B cell (primary cell): ENCODE results near the gene SMAP2. TPM values are rescaled to one million over a fixed set of nuclear protein-coding genes. Genes with fewer than 3 reads are reported as not detected.

Experiments used
- ATAC-seq: fragments of 200-7000 bp; cut with Tn5 transposase; one replicate; pipeline ENCODE4 v1.10.0; 2021; ENCODE audit warnings: low read depth, mild to moderate bottlenecking, moderate number of reproducible peaks, moderate library complexity
- CTCF ChIA-PET: fragments of 350-600 bp; sonication (Branson Sonifier 250); formaldehyde crosslinking; loops from one replicate; lab custom pipeline; 2021; ENCODE audit warnings: antibody characterized with exemption, inconsistent platforms; lab: Charles Lee
- POLR2A ChIA-PET: fragments of 350-600 bp; sonication (Branson Sonifier 250); formaldehyde crosslinking; loops from one replicate; lab custom pipeline; 2021; ENCODE audit warnings: antibody characterized with exemption; lab: Charles Lee
- DNase-seq: peaks from one replicate; pipeline ENCODE4 v3.0.0; 2013
- H2AFZ ChIP-seq: 2 replicates; pipeline ENCODE4 v1.6.1; 2012; ENCODE audit warnings: mild to moderate bottlenecking, low read depth, low read length; ENCODE audit not compliant: insufficient read depth, poor library complexity, severe bottlenecking
- H3K27ac ChIP-seq, 2 donors: 1 replicate in 1 of 2; 2 replicates in 1 of 2; pipeline ENCODE4 v1.5.1; 2012 to 2013; ENCODE audit warnings: low read length in 2 of 2, mild to moderate bottlenecking in 2 of 2, moderate library complexity in 1 of 2
- H3K27me3 ChIP-seq, 4 experiments: fragments of 200-600 bp in 1 of 4; sonication (generic) in 1 of 4; replicated peaks in 1 of 4; 1 replicate in 2 of 4; 2 replicates in 2 of 4; pipeline versions ENCODE4 v1.6.1 to v1.7.0; 2013 to 2016; ENCODE audit warnings: low read length in 3 of 4, mild to moderate bottlenecking in 2 of 4, mixed read lengths in 1 of 4, moderate library complexity in 1 of 4; ENCODE audit not compliant: insufficient read depth in 4 of 4, control insufficient read depth in 3 of 4; ENCODE audit errors: control extremely low read depth in 1 of 4
- H3K36me3 ChIP-seq, 2 experiments: replicated peaks in 1 of 2; 1 replicate in 1 of 2; 2 replicates in 1 of 2; pipeline versions ENCODE4 v1.6.1 to v1.7.1; 2013; ENCODE audit warnings: low read length in 1 of 2; ENCODE audit not compliant: insufficient read depth in 2 of 2, control insufficient read depth in 1 of 2; ENCODE audit errors: control extremely low read depth in 1 of 2, extremely low read depth in 1 of 2
- H3K4me1 ChIP-seq, 2 donors: fragments of 200-600 bp in 1 of 2; sonication (generic) in 1 of 2; 1 replicate in 1 of 2; 2 replicates in 1 of 2; pipeline versions ENCODE4 v1.5.1 to v1.6.1; 2013 to 2017; ENCODE audit warnings: low read length in 2 of 2; ENCODE audit not compliant: control insufficient read depth in 2 of 2, insufficient read depth in 2 of 2
- H3K4me2 ChIP-seq: replicated peaks from 2 replicates; pipeline ENCODE3; 2012; ENCODE audit warnings: mild to moderate bottlenecking, low read depth, low read length; ENCODE audit not compliant: poor library complexity, severe bottlenecking
- H3K4me3 ChIP-seq, 5 experiments: fragments of 200-600 bp in 1 of 5; sonication (generic) in 1 of 5; 1 replicate in 3 of 5; 2 replicates in 2 of 5; pipeline versions ENCODE4 v1.5.1 to v1.7.0; 2011 to 2016; ENCODE audit warnings: low read length in 4 of 5, mild to moderate bottlenecking in 4 of 5, low read depth in 2 of 5, control low read depth in 1 of 5, moderate library complexity in 1 of 5; ENCODE audit not compliant: insufficient read depth in 1 of 5; ENCODE audit errors: control extremely low read depth in 1 of 5, extremely low read depth in 1 of 5
- H3K79me2 ChIP-seq: fragments of 200-600 bp; sonication (generic); one replicate; pipeline ENCODE4 v1.6.0; 2016; ENCODE audit warnings: low read length; ENCODE audit not compliant: control insufficient read depth, insufficient read depth
- H3K9ac ChIP-seq: fragments of 200-600 bp; sonication (generic); 2 replicates; pipeline ENCODE4 v1.6.1; 2017; ENCODE audit warnings: mild to moderate bottlenecking, low read length, moderate library complexity
- H3K9me3 ChIP-seq, 3 donors: one replicate each; pipeline versions ENCODE4 v1.6.1 to v1.7.1; 2013; ENCODE audit warnings: low read length in 2 of 3; ENCODE audit not compliant: control insufficient read depth in 2 of 3, insufficient read depth in 1 of 3; ENCODE audit errors: control extremely low read depth in 1 of 3
- H4K20me1 ChIP-seq: 2 replicates; pipeline ENCODE4 v1.6.0; 2012; ENCODE audit warnings: mild to moderate bottlenecking, low read length; ENCODE audit not compliant: insufficient read depth, control insufficient read depth, poor library complexity, severe bottlenecking
- H3K27ac Mint-ChIP-seq: one replicate; pipeline ENCODE4 v1.8.0; 2021; ENCODE audit warnings: mixed read lengths
- H3K27me3 Mint-ChIP-seq: one replicate; pipeline ENCODE4 v1.8.0; 2021; ENCODE audit warnings: mixed read lengths
- H3K4me1 Mint-ChIP-seq: one replicate; pipeline ENCODE4 v1.8.0; 2021; ENCODE audit warnings: mixed read lengths
- H3K4me3 Mint-ChIP-seq: one replicate; pipeline ENCODE4 v1.8.0; 2021; ENCODE audit warnings: mixed read lengths
- H3K9me3 Mint-ChIP-seq: one replicate; pipeline ENCODE4 v1.8.0; 2022; ENCODE audit warnings: mixed read lengths; ENCODE audit not compliant: insufficient read depth
- EZH2 ChIP-seq: IDR thresholded peaks from 2 replicates; pipeline ENCODE4 v1.6.1; 2012; ENCODE audit warnings: borderline replicate concordance, low read depth, mild to moderate bottlenecking, moderate library complexity, low read length; ENCODE audit not compliant: insufficient read depth, poor library complexity, severe bottlenecking
- WGBS: methylation state at CpG from one replicate; pipeline ENCODE4 v1.1.5; 2013; ENCODE audit warnings: missing lambda C conversion rate; ENCODE audit not compliant: insufficient coverage; 5-methylcytosine and 5-hydroxymethylcytosine counted together
- intact Hi-C: fragments of 100-400 bp; cut with micrococcal nuclease; formaldehyde crosslinking; loops from one replicate; pipeline ENCODE4 v1.10.0; 2022
- polyA plus RNA-seq: library from polyadenylated mRNA; depleted of rRNA; stranded (reverse); fragments of >200 nt; gene quantifications from 2 replicates; pipeline ENCODE4 v1.2.3, GENCODE V29; 2012
- total RNA-seq, 2 donors: library from RNA; stranded (reverse); fragments of 120-200 nt in 1 of 2; gene quantifications; 1 replicate in 1 of 2; 2 replicates in 1 of 2; pipeline versions ENCODE4 v1.2.3 to v1.2.4, GENCODE V29; 2013 to 2022
- TF ChIP-seq, protein P1 (sequence below): fragments of 200-600 bp; IDR thresholded peaks from one replicate; pipeline ENCODE4 v1.8.0; 2022; ENCODE audit warnings: antibody characterized with exemption, mild to moderate bottlenecking

SMAP2 gene
- total and polyA plus RNA-seq, 2 donors (not counting 1 experiment from before 2014, with no cell fraction given), result 275 to 305 TPM

- Histone ChIP-seq H2AFZ (no peak overlapping the region), H3K36me3 (peaks cover 0 to 18% of the 10 kb centered on the region in 2 experiments), H3K27me3 (no peaks in the 10 kb centered on the region), H4K20me1 (no peaks in the 10 kb centered on the region), H3K79me2 (peaks cover 100% of the 10 kb centered on the region), H3K4me3 (peak overlapping the region in 1 of 5 experiments; percentile 27), H3K4me2 (peak overlapping the region; percentile 64), H3K27ac (peak overlapping the region; percentile 99 to 100), H3K4me1 (peaks cover 96 to 99% of the 10 kb centered on the region in 2 donors), H3K9me3 (no peaks in the 10 kb centered on the region), H3K9ac (peak overlapping the region; percentile 18)
- ATAC-seq (no peak), DNase-seq (no peak)
- Mint-ChIP-seq H3K4me1 (peaks cover 90% of the 10 kb centered on the region), H3K27me3 (no peaks in the 10 kb centered on the region), H3K4me3 (peak overlapping the region; percentile 57), H3K9me3 (no peaks in the 10 kb centered on the region), H3K27ac (peak overlapping the region; percentile 78)
- CTCF ChIA-PET, result interaction anchor here (0.7 to 6.9 kb wide), 5 partner anchors 8 to 58 kb away, joined by 3 to 63 read pairs (median 3); no protein-coding TSS in a partner anchor
- POLR2A ChIA-PET, result interaction anchor here (0.7 to 1.0 kb wide), 3 partner anchors 9 to 14 kb away, joined by 3 to 4 read pairs (median 3); no protein-coding TSS in a partner anchor
- TF ChIP-seq, protein P1, sequence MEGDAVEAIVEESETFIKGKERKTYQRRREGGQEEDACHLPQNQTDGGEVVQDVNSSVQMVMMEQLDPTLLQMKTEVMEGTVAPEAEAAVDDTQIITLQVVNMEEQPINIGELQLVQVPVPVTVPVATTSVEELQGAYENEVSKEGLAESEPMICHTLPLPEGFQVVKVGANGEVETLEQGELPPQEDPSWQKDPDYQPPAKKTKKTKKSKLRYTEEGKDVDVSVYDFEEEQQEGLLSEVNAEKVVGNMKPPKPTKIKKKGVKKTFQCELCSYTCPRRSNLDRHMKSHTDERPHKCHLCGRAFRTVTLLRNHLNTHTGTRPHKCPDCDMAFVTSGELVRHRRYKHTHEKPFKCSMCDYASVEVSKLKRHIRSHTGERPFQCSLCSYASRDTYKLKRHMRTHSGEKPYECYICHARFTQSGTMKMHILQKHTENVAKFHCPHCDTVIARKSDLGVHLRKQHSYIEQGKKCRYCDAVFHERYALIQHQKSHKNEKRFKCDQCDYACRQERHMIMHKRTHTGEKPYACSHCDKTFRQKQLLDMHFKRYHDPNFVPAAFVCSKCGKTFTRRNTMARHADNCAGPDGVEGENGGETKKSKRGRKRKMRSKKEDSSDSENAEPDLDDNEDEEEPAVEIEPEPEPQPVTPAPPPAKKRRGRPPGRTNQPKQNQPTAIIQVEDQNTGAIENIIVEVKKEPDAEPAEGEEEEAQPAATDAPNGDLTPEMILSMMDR, result no peak
- TF ChIP-seq EZH2, result no peak
- WGBS, result 20% methylated on average over 1 of the region's 1 CpG
- intact Hi-C loops, result no loop called here
Measured at GRCh38 chr1:40396420-40396819, 22.9 kb downstream of the SMAP2 start.

- H3K4me1 Mint-ChIP-seq, result peaks cover 90% of the 10 kb centered on the region
- H3K36me3 ChIP-seq, result peaks cover 0 to 17% of the 10 kb centered on the region in 2 experiments
- no CpG with 5 or more reads among the region's 2 CpGs for WGBS
- H4K20me1 ChIP-seq, result no peaks in the 10 kb centered on the region
- no peak for DNase-seq
- ChIA-PET POLR2A (interaction anchor here (0.6 to 1.2 kb wide), 2 partner anchors 12 to 310 kb away, joined by 3 read pairs; no protein-coding TSS in a partner anchor), CTCF (interaction anchor here (1.1 to 11.7 kb wide), 5 partner anchors 11 to 253 kb away, joined by 3 to 304 read pairs (median 4); no protein-coding TSS in a partner anchor)
- peak overlapping the region; percentile 57 for H3K4me3 Mint-ChIP-seq
- ATAC-seq, result no peak
- H3K27ac Mint-ChIP-seq, result peak overlapping the region; percentile 78
- peak overlapping the region; percentile 64 for H3K4me2 ChIP-seq
- peak overlapping the region in 2 of 5 experiments; percentile 23 for H3K4me3 ChIP-seq
- no peaks in the 10 kb centered on the region for H3K9me3 Mint-ChIP-seq
- intact Hi-C loops, result loop anchor here (1.0 kb wide), 1 partner anchor 11 kb away; no protein-coding TSS in a partner anchor
- no peaks in the 10 kb centered on the region for H3K27me3 ChIP-seq
- peak overlapping the region; percentile 99 to 100 for H3K27ac ChIP-seq
- H3K79me2 ChIP-seq, result peaks cover 100% of the 10 kb centered on the region
- no peaks in the 10 kb centered on the region for H3K27me3 Mint-ChIP-seq
- H2AFZ ChIP-seq, result no peak overlapping the region
- no peaks in the 10 kb centered on the region for H3K9me3 ChIP-seq
- peaks cover 96 to 97% of the 10 kb centered on the region in 2 donors for H3K4me1 ChIP-seq
- TF ChIP-seq, protein P1, result no peak
- no peak for TF ChIP-seq EZH2
- peak overlapping the region; percentile 18 for H3K9ac ChIP-seq
Measured at GRCh38 chr1:40397258-40397657, 23.7 kb downstream of the SMAP2 start.
